ENCODE data around the gene ANGPTL4. TPM values are rescaled to one million over a fixed set of nuclear protein-coding genes. Genes with fewer than 3 reads are reported as not detected.

ANGPTL4 gene
- total and polyA plus RNA-seq, 9 of the 15 experiments (the other 6 are each of a cell fraction or from before 2014, with no cell fraction given) = 0.05 to 0.77 (median 0.22) TPM; not detected in 4

- TF ChIP-seq ZNF395 (CRISPR knock-in tag; IDR thresholded peaks at IDR 0.05) (peak; percentile 56; the same call in 1 of the 2 replicates), MGA (IDR thresholded peaks at IDR 0.05) (no peak), L3MBTL2 (IDR thresholded peaks at IDR 0.05) (peak; percentile 39; the same call in 1 of the 2 replicates), CTCF (IDR thresholded peaks at IDR 0.05 in 2 of 3, conservative IDR thresholded peaks at IDR 0.05 in 1 of 3; ENCODE audit: insufficient read depth in 2 of 3, low read depth in 1 of 3, low read length in 3 of 3) (peak; percentile 22 to 37 (median 27); a peak in 4 of 6 replicates), UBTF (IDR thresholded peaks at IDR 0.05; ENCODE audit: borderline replicate concordance in 1 of 2, low read depth in 2 of 2, low read length in 2 of 2) (peak in 1 of 2 experiments; percentile 75; a peak in 1 of 4 replicates), GABPA (tag; conservative IDR thresholded peaks at IDR 0.05; ENCODE audit: low read depth) (peak; percentile 68)
Measured at GRCh38 chr19:8355631-8356402, 8.1 kb upstream of the ANGPTL4 start (continued).
